Measurements from ENCODE around the gene FAM237B. TPM values are rescaled to one million over a fixed set of nuclear protein-coding genes. Genes with fewer than 3 reads are reported as not detected.

The FAM237B gene
- total and polyA plus RNA-seq, 2 of the 13 experiments (the other 11 are each of a cell fraction or from before 2014, with no cell fraction given): not detected

DNA sequence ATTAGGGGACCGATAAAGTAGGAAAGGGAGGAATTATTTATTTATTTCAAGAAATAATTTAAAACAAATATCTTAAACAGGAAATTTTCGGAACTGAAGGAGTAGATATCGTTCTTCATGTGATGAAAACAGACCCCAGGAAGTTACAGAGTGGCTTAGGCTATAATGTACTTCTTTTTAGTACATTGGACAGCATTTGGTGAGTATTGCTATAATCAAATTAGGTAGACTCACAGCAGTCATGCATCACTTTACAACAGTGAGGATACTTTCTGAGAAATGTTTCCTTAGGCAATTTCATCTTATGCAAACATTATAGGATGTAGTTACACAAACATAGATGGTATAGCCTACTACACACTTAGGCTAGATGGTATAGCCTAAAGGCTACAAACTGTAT lies 33.0 kb downstream of the FAM237B start:
- FAIRE-seq (no peak), ATAC-seq (no peak), DNase-seq (ENCODE audit: low spot score) (no peak)
- ChIA-PET POLR2A (no interaction called here), CTCF (ENCODE audit: low intra/inter-chr PET ratio, low total read pairs) (no interaction called here)
- Histone ChIP-seq H4K20me1 (ENCODE audit: insufficient read depth, low read length) (no peaks in the 10 kb centered on the region), H3K9me3 (ENCODE audit: low read length) (no peaks in the 10 kb centered on the region; the same call in 1 of the 2 replicates), H3K9ac (ENCODE audit: insufficient read depth, low read depth, low read length) (no peak overlapping the region), H3K79me2 (ENCODE audit: insufficient read depth, low read length) (no peaks in the 10 kb centered on the region), H3K4me3 (replicated peaks in 1 of 3; ENCODE audit: insufficient read depth in 1 of 3, low read depth in 2 of 3, low read length in 3 of 3) (no peak overlapping the region), H3K36me3 (replicated peaks in 1 of 2; ENCODE audit: control insufficient read depth in 1 of 2, insufficient read depth in 2 of 2, low read length in 2 of 2) (no peaks in the 10 kb centered on the region), H3K4me2 (ENCODE audit: low read depth, low read length) (no peak overlapping the region), H3K27me3 (ENCODE audit: control insufficient read depth in 1 of 2, insufficient read depth in 2 of 2, low read length in 2 of 2) (no peaks in the 10 kb centered on the region), H2AFZ (ENCODE audit: low read length) (no peak overlapping the region), H3K27ac (ENCODE audit: extremely low read length, insufficient read depth, low read length) (no peak overlapping the region), H3K4me1 (ENCODE audit: insufficient read depth, low read length) (no peaks in the 10 kb centered on the region)
- WGBS (ENCODE audit: low lambda C conversion rate): 92% methylated on average over 3 of the region's 3 CpGs
- in situ Hi-C loops (cut with HindIII; ENCODE audit: extremely low pct_ligation_motif_present, low pct_unique_long_range_greater_than_20kb) (no loop called here), intact Hi-C loops (cut with micrococcal nuclease; ENCODE audit: unreplicated experiment) (no loop called here)
- TF ChIP-seq ZNF761 (CRISPR knock-in tag; conservative IDR thresholded peaks at IDR 0.05) (no peak), EZH2 (conservative IDR thresholded peaks at IDR 0.05; ENCODE audit: low read depth, low read length) (no peak), ZSCAN9 (CRISPR knock-in tag; IDR thresholded peaks at IDR 0.05; ENCODE audit: borderline replicate concordance) (no peak)
- TF ChIP-seq, protein P1, sequence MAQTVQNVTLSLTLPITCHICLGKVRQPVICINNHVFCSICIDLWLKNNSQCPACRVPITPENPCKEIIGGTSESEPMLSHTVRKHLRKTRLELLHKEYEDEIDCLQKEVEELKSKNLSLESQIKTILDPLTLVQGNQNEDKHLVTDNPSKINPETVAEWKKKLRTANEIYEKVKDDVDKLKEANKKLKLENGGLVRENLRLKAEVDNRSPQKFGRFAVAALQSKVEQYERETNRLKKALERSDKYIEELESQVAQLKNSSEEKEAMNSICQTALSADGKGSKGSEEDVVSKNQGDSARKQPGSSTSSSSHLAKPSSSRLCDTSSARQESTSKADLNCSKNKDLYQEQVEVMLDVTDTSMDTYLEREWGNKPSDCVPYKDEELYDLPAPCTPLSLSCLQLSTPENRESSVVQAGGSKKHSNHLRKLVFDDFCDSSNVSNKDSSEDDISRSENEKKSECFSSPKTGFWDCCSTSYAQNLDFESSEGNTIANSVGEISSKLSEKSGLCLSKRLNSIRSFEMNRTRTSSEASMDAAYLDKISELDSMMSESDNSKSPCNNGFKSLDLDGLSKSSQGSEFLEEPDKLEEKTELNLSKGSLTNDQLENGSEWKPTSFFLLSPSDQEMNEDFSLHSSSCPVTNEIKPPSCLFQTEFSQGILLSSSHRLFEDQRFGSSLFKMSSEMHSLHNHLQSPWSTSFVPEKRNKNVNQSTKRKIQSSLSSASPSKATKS (CRISPR knock-in tag; IDR thresholded peaks at IDR 0.05): no peak
- BruUV-seq (replicated peaks): no TSS peak

DNA sequence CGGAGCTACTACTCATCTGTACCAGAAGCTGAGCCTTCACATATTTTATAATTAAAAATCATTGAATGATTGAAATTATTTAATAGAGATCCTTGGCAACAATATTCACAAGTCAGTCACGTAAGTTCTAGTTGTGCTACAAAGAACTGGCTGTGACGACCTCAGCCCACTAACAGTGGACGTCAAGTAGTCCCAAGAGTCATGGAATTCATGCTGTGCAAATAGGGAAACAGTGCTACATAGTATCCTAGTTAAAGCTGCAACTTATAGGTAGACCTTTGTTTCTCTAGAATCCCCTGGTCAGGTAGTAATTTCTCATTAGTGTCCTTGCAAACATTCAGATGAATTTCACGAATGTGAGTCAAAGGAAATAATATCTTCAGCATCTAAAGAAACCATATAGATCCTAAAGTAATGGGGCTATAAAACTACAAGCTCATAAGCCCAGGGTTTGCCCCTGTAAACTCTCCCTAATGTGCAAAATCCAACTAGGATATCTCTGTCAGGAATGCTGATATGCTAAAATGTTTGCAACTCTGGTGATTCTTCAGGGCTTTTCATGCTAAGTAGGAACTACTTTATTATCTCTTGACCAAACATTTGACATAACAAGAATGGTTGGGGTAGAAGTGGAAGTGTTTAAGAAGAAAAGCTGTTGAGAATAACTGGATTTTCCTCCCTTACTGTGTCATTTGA lies 44.9 kb downstream of the FAM237B start:
- in situ Hi-C loops (cut with HindIII; ENCODE audit: extremely low pct_ligation_motif_present, low pct_unique_long_range_greater_than_20kb): no loop called here
- CTCF ChIA-PET (ENCODE audit: low intra/inter-chr PET ratio, low total read pairs): no interaction called here
- FAIRE-seq: peak; percentile 55
- 0 out of 2 replicates have a peak, but pooled peaks have one; percentile 17 for TF ChIP-seq GATAD2A (CRISPR knock-in tag; IDR thresholded peaks at IDR 0.05)
- no peak for TF ChIP-seq ZNF761 (CRISPR knock-in tag; conservative IDR thresholded peaks at IDR 0.05)
- TF ChIP-seq ZNF570 (CRISPR knock-in tag; IDR thresholded peaks at IDR 0.05; ENCODE audit: borderline replicate concordance): no peak
- TF ChIP-seq NCOR1 (IDR thresholded peaks at IDR 0.05; ENCODE audit: borderline replicate concordance, low read length): peak; percentile 20; the same call in 1 of the 2 replicates
- no peak for TF ChIP-seq GATA4 (IDR thresholded peaks at IDR 0.05; ENCODE audit: borderline replicate concordance, low read depth)
- TF ChIP-seq ASH2L (IDR thresholded peaks at IDR 0.05; ENCODE audit: insufficient read length, low read depth, low read length): peak; percentile 36
- TF ChIP-seq ZNF383 (CRISPR knock-in tag; IDR thresholded peaks at IDR 0.05; ENCODE audit: borderline replicate concordance): no peak
- peak in 1 of 2 experiments; percentile 31; a peak in 1 of 4 replicates for TF ChIP-seq EP300 (IDR thresholded peaks at IDR 0.05; ENCODE audit: low read depth in 2 of 2, low read length in 2 of 2)
- TF ChIP-seq EP300 (CRISPR knock-in tag; IDR thresholded peaks at IDR 0.05; ENCODE audit: borderline replicate concordance): no peak
- no peak for TF ChIP-seq FOXM1 (CRISPR knock-in tag; IDR thresholded peaks at IDR 0.05)
- TF ChIP-seq MAFK (conservative IDR thresholded peaks at IDR 0.05 in 1 of 2, IDR thresholded peaks at IDR 0.05 in 1 of 2; ENCODE audit: low read length in 2 of 2): peak; percentile 65 to 72
- TF ChIP-seq, protein P2, sequence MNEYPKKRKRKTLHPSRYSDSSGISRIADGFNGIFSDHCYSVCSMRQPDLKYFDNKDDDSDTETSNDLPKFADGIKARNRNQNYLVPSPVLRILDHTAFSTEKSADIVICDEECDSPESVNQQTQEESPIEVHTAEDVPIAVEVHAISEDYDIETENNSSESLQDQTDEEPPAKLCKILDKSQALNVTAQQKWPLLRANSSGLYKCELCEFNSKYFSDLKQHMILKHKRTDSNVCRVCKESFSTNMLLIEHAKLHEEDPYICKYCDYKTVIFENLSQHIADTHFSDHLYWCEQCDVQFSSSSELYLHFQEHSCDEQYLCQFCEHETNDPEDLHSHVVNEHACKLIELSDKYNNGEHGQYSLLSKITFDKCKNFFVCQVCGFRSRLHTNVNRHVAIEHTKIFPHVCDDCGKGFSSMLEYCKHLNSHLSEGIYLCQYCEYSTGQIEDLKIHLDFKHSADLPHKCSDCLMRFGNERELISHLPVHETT (CRISPR knock-in tag; conservative IDR thresholded peaks at IDR 0.05): no peak

More for the DNA sequence above, 44.9 kb downstream of the FAM237B start:
- Histone ChIP-seq H3K4me2 (ENCODE audit: low read depth, low read length) (peak overlapping the region; percentile 52), H3K79me2 (ENCODE audit: insufficient read depth, low read length) (no peaks in the 10 kb centered on the region), H3K4me3 (replicated peaks in 1 of 3; ENCODE audit: insufficient read depth in 1 of 3, low read depth in 2 of 3, low read length in 3 of 3) (no peak overlapping the region; a peak in 1 of 6 replicates), H3K27ac (ENCODE audit: extremely low read length, insufficient read depth, low read length) (peak overlapping the region; percentile 60), H3K4me1 (ENCODE audit: insufficient read depth, low read length) (peaks cover 40% of the 10 kb centered on the region), H3K9ac (ENCODE audit: insufficient read depth, low read depth, low read length) (no peak overlapping the region), H4K20me1 (ENCODE audit: insufficient read depth, low read length) (no peaks in the 10 kb centered on the region), H2AFZ (ENCODE audit: low read length) (no peak overlapping the region), H3K36me3 (replicated peaks in 1 of 2; ENCODE audit: control insufficient read depth in 1 of 2, insufficient read depth in 2 of 2, low read length in 2 of 2) (0 out of 5 replicates have a peak, but pooled peaks cover 0 to 3% of the 10 kb centered on the region in 2 experiments), H3K9me3 (ENCODE audit: low read length) (no peaks in the 10 kb centered on the region), H3K27me3 (ENCODE audit: control insufficient read depth in 1 of 2, insufficient read depth in 2 of 2, low read length in 2 of 2) (no peaks in the 10 kb centered on the region)
- POLR2A ChIA-PET: interaction anchor here (1.0 to 1.2 kb wide), 3 partner anchors 65 to 128 kb away, joined by 3 to 6 read pairs (median 4); partner anchors contain the start of gene STEAP2
- ATAC-seq: peak; percentile 92
- DNase-seq (ENCODE audit: low spot score): peak; percentile 72
- intact Hi-C loops (cut with micrococcal nuclease; ENCODE audit: unreplicated experiment): loop anchor here (5.0 kb wide), 1 partner anchor 39 kb away; no protein-coding TSS in a partner anchor
- 43% methylated on average over 5 of the region's 5 CpGs for WGBS (ENCODE audit: low lambda C conversion rate)
- no TSS peak for BruUV-seq (replicated peaks)
